Motor neuron (in vitro differentiated cells): ENCODE measurements around the gene BCL11B. TPM values are rescaled to one million over a fixed set of nuclear protein-coding genes. Genes with fewer than 3 reads are reported as not detected.

Experiments used
- ATAC-seq, 8 experiments: fragments of 200-7000 bp; cut with Tn5 transposase; replicated peaks in 6 of 8; 2 replicates each; pipeline ENCODE4 v1.8.0; 2021; ENCODE audit warnings: mild to moderate bottlenecking in 8 of 8, moderate library complexity in 8 of 8
- H3K27ac ChIP-seq, 2 donors: fragments of 250-450 bp; sonication (Bioruptor Pico); 2 replicates each; pipeline ENCODE4 v1.9.0; 2021; ENCODE audit warnings: antibody characterized with exemption in 2 of 2, mild to moderate bottlenecking in 2 of 2, moderate library complexity in 1 of 2
- H3K4me1 ChIP-seq, 2 donors: fragments of 250-450 bp; sonication (Bioruptor Pico); replicated peaks in 1 of 2; 2 replicates each; pipeline ENCODE4 v1.6.1; 2021; ENCODE audit warnings: antibody characterized with exemption in 2 of 2, mild to moderate bottlenecking in 2 of 2, moderate library complexity in 1 of 2
- H3K4me3 ChIP-seq, 5 donors: fragments of 250-450 bp; sonication (Bioruptor Pico); 2 replicates each; pipeline ENCODE4 v1.9.0; 2021; ENCODE audit warnings: antibody characterized with exemption in 5 of 5, mild to moderate bottlenecking in 5 of 5, moderate library complexity in 4 of 5
- WGBS, 10 experiments: fragments of 450-650 bp; shearing (Covaris generic); methylation state at CpG; one replicate each; pipeline ENCODE4 v1.0.0; 2022; 5-methylcytosine and 5-hydroxymethylcytosine counted together
- in situ Hi-C, 9 experiments: fragments of 400-800 bp; cut with MboI; loops; one replicate each; pipeline ENCODE4 v1.15.0; 2021; ENCODE audit warnings: low sequenced_read_pairs in 9 of 9, low pct_unique_long_range_greater_than_20kb in 2 of 9; ENCODE audit not compliant: unreplicated experiment in 9 of 9
- total RNA-seq, 8 experiments: library from RNA; unstranded; fragments of 300-600 nt; gene quantifications; 2 replicates each; pipeline versions ENCODE4 v1.2.3 to v1.2.4, GENCODE V29; 2022

Gene BCL11B
- total RNA-seq, 8 experiments from 2014 or later = 0.04 to 3.0 (median 0.16) TPM

DNA sequence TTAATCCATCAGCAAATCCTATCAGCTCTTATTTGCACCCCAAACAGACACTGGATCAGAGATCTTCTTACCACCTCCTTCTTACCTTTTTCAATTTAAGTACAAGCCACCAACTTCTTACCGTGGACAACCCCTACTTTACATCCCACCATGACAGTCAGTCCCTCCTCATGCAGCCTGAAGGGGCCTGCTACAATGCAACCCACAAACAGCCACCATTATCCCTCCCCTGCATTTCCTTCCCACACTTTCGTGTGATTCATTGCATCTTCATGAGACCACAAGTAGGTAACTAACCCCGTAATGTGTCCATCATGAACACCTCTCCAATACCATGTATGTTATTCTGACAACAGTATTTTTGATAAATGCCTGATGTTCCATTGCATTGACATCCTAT, 108.6 kb downstream of the BCL11B start:
- 0 to 86% (median 60%) methylated on average over 1 to 3 of the region's 3 CpGs; no CpG with 5 or more reads in 3 of the 10 experiments for WGBS, 10 experiments
- in situ Hi-C loops = no loop called here
- no peak overlapping the region for H3K4me3 ChIP-seq
- no peak overlapping the region for H3K27ac ChIP-seq
- ATAC-seq = no peak
- H3K4me1 ChIP-seq = no peaks in the 10 kb centered on the region

DNA sequence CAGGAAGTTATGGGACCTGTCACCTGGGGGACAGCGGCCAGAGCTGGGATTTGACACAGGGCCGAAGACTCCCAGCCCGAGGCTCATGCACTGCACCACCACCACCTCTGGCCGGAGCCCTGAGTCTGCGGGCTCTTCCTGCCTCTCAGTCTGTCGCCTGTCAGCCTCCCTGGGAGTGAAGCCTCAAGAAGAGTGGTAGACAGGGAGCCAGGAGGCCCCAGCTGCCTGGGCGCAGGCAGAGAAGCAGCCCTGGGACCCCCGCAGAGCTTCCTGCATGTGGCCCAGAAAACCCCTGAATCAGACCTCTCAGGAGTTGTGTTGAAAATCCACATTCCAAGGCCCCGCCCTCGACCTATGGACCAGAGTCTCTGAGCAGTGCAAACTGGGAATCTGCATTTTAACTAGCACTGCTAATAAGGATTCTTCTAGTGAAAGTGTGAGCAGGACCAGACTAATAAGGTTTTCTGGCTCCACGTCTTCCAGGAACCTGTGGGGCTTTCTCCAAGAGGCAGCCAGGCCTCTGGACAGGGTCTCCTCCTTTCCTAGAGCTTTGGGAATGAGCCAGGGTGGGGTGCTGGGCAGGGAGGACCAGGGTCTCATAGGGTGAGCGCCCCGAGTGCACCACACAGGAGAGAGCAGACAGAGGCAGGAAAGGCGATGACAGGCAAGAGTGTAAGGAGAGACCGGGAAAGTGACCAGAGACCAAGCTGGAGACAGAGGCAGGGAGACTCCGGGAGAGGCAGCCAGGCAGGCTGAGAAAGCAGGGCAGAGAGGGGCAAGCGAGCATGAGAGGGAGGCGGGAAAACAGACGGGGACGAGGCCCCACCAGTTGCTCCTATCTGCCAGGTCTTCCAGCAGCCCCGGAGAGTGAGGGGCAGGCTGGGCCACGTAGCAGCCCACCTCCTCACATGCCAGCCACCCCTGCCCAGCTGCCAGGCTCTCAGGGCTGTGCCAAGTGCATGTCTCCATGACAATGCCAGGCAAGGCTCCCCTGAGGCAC, 112.4 kb downstream of the BCL11B start:
- Histone ChIP-seq H3K4me3 (no peak overlapping the region), H3K27ac (no peak overlapping the region), H3K4me1 (peaks cover 4 to 14% of the 10 kb centered on the region in 2 donors)
- in situ Hi-C loops = no loop called here
- ATAC-seq = no peak
- 20 to 100% (median 80%) methylated on average over 1 to 20 of the region's 22 CpGs; no CpG with 5 or more reads in 3 of the 10 experiments for WGBS, 10 experiments

DNA sequence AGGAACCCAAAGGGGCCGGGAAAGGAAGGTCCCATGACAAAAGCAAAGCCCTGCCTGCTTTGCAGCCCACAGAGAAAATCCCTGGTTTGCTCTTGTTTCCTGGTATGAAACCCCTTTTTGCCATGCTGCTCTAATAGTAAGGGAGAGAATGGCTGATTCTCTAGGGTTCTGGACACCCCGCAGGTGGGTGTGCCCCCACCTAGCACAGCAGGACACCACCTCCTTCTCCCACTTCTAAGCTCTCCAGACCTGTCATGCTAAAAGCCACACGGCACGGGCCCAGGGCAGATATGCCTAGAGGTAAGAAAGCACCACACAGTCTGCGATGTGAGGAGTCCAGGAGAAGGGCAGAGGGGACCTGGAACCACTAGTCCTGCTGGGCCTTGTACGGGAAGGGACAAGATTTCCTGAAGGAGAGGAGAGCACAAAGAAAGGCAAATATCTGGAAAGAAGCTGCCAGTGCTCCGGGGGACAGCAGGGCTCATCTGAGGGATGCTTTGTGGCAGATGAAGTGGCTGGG, 113.3 kb downstream of the BCL11B start:
- no peak for ATAC-seq
- 55 to 97% (median 73%) methylated on average over 1 to 5 of the region's 7 CpGs; no CpG with 5 or more reads in 1 of the 10 experiments for WGBS, 10 experiments
- peaks cover 4 to 14% of the 10 kb centered on the region in 2 donors for H3K4me1 ChIP-seq
- in situ Hi-C loops = no loop called here
- no peak overlapping the region for H3K4me3 ChIP-seq
- no peak overlapping the region for H3K27ac ChIP-seq

DNA sequence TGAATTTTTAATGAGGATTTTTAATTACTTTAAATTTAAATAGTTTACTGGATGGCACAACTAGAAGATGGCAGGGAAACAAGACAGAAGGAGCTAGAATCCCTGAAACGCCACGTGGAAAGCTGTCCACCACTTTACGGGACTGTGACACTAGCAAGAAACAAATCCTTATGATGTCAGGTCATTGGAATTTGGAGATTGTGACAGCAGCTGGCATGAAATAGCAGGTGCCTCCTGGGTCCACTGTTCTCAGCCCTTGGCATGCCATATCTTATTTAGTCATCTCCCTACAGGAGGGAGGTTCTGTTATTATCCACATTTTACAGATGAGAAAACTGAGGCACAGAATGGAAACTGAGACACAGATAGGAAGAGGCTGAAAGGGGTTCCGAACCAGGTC, 113.8 kb downstream of the BCL11B start:
- no peak overlapping the region for H3K27ac ChIP-seq
- no peak for ATAC-seq
- H3K4me1 ChIP-seq = peaks cover 4 to 18% of the 10 kb centered on the region in 2 donors
- in situ Hi-C loops = no loop called here
- H3K4me3 ChIP-seq = no peak overlapping the region
- WGBS, 10 experiments = 47 to 100% (median 88%) methylated on average over 1 to 4 of the region's 4 CpGs; no CpG with 5 or more reads in 2 of the 10 experiments

DNA sequence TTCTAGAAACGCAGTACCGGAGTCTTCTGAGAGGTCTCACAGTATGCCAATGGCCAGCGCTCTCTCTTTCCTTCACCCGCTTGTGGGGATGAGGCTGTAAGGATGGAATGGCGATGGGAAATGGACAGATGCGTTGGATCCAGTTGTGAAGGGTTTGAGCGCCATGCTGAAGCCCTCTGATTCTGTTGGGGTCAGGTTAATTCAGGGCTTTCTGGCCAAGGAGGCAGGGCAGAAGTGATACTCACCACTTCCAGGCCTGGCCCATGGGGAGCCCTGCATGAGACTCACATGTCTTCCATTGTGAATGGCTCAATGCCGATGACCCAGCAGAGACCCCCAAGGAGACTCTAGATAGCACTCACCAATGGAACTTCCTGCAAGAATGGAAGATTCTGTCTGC, 114.3 kb downstream of the BCL11B start:
- in situ Hi-C loops = no loop called here
- H3K4me1 ChIP-seq = peaks cover 4 to 19% of the 10 kb centered on the region in 2 donors
- no peak overlapping the region for H3K4me3 ChIP-seq
- ATAC-seq = no peak
- 80 to 100% (median 90%) methylated on average over 1 to 4 of the region's 8 CpGs; no CpG with 5 or more reads in 1 of the 10 experiments for WGBS, 10 experiments
- H3K27ac ChIP-seq = no peak overlapping the region

DNA sequence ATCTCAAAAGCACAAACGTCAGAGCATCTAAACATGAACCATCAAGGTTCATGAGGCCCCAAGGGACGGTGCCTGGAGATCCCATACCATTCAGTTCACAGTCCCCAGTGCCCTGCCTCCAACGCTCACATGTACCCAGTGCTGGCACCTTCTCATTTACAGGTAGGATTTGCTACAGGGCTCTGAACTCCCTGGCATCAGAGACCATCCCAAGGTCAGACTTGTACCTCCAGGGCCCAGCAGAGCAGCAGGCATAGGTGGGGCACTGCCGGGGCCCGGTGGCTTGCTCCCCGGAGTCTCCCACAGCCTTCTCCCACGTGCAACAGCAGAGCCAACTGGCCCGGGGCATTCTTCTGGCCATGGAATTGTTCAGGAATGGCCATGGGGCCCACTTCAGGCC, 114.8 kb downstream of the BCL11B start:
- no peak for ATAC-seq
- no peak overlapping the region for H3K27ac ChIP-seq
- 43 to 100% (median 73%) methylated on average over 1 to 6 of the region's 8 CpGs; no CpG with 5 or more reads in 4 of the 10 experiments for WGBS, 10 experiments
- H3K4me3 ChIP-seq = no peak overlapping the region
- peaks cover 4 to 19% of the 10 kb centered on the region in 2 donors for H3K4me1 ChIP-seq
- in situ Hi-C loops = no loop called here

DNA sequence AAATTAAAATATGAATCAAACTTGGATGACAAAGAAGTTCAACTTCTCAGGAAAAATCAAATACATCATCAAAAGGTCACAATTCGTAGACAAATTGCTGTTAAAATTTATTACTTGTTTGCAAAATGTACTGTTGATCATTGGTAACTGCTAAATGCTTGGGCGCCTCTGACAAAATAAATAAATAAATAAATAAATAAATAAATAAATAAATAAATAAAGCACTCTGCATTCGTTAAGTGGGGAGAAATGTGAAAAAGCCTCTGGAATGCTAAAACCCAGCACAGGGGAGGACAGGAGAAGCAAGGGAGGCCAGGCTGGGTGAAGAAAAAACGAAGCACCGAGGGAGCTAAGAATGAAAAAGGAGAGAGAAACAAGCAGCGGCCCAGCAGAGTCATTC, 115.2 kb downstream of the BCL11B start:
- Histone ChIP-seq H3K4me1 (peaks cover 4 to 19% of the 10 kb centered on the region in 2 donors), H3K27ac (no peak overlapping the region), H3K4me3 (no peak overlapping the region)
- in situ Hi-C loops = no loop called here
- WGBS, 10 experiments = 67 to 92% (median 82%) methylated on average over 1 to 6 of the region's 6 CpGs; no CpG with 5 or more reads in 1 of the 10 experiments
- no peak for ATAC-seq

DNA sequence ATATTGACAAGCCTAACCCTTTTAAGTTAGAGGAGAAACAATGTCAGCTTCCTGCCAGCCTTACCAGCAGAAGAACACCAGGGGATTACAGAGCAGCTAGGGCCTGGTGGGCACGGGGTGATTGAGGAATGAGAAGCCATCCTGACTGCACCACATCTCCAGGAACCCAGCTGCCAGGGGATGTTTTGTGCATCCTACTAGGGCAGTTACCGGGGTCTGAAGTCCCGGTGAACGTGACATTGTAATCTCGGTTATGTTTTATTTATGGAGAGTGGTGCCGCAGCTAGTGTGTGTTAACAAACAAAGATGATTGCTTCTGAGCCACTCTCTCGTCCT, 115.9 kb downstream of the BCL11B start:
- in situ Hi-C loops = no loop called here

DNA sequence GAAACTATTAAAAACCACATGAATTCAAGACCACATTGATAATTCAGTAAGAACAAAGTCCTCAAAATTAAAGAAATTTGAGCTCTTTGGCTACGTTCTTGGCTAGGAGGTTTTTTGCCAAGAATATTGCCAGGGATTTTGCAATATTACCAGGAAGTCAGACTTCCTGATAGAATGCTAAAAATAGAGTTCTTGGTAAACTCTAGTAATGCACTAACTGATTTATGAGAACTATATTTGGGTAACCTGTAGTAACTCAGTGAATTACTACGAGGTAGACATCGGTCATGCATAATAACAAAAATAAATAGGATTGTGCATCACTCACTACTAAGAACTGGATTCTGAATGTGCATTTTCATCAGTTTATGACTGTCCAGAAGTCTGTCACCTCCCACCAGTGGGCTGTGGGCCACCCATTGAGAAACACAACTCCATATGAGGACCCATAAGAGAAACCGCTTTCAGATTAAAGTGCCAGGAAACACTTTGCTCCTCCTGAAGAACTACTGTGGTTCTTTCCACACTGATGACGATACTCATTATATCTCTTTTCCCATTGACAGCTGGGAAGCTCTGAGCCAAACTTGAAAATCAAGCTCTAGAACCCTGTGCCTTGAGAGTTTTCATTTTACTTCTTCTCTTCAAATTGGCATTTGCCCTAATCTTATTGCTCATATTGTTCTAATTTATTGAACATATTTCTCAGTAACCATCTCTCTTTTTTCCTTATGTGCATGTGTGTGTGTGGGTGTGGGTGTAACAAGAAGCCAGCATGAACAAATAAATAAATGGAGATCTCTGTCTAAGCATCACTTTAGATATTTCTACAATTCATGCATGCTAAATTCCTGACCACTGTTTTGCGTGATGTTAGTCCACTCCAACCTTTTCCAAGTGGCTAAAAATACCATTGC, 116.6 kb downstream of the BCL11B start:
- 0 to 100% (median 93%) methylated on average over 3 to 6 of the region's 6 CpGs; no CpG with 5 or more reads in 1 of the 10 experiments for WGBS, 10 experiments
- Histone ChIP-seq H3K27ac (no peak overlapping the region), H3K4me1 (peaks cover 4 to 19% of the 10 kb centered on the region in 2 donors), H3K4me3 (no peak overlapping the region)
- in situ Hi-C loops = no loop called here
- ATAC-seq = peak in 3 of 8 experiments; percentile 90 to 92 (median 91)

More for the DNA sequence above, 115.9 kb downstream of the BCL11B start:
- peak in 1 of 8 experiments; percentile 41 for ATAC-seq
- 0 to 89% (median 80%) methylated on average over 1 to 6 of the region's 7 CpGs; no CpG with 5 or more reads in 3 of the 10 experiments for WGBS, 10 experiments
- H3K27ac ChIP-seq = no peak overlapping the region
- H3K4me3 ChIP-seq = no peak overlapping the region
- H3K4me1 ChIP-seq = peaks cover 4 to 19% of the 10 kb centered on the region in 2 donors

DNA sequence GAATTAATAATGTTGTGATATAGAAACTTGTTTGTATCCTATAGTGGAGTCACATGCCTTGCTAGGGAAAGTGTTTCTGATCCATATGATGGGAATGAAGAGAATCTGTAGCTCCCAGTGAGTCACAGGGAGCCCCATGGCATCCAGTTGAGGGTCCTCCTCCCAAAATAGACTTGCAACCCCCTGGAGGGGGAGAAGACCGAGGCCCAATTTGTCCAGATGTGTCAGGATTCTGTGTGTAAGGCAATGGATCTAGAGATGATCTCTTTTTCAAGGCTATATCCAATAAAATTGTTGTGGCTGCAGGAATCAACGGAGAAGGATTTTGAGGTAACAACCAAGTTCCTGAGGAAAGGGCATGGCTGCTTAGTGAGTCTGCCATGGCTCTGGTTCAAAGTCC, 121.8 kb downstream of the BCL11B start:
- ATAC-seq = no peak
- in situ Hi-C loops = no loop called here
- no peak overlapping the region for H3K27ac ChIP-seq
- peaks cover 7 to 9% of the 10 kb centered on the region in 2 donors for H3K4me1 ChIP-seq
- no peak overlapping the region for H3K4me3 ChIP-seq
- WGBS, 10 experiments = 33 to 100% (median 80%) methylated on average over 1 to 2 of the region's 2 CpGs; no CpG with 5 or more reads in 4 of the 10 experiments

DNA sequence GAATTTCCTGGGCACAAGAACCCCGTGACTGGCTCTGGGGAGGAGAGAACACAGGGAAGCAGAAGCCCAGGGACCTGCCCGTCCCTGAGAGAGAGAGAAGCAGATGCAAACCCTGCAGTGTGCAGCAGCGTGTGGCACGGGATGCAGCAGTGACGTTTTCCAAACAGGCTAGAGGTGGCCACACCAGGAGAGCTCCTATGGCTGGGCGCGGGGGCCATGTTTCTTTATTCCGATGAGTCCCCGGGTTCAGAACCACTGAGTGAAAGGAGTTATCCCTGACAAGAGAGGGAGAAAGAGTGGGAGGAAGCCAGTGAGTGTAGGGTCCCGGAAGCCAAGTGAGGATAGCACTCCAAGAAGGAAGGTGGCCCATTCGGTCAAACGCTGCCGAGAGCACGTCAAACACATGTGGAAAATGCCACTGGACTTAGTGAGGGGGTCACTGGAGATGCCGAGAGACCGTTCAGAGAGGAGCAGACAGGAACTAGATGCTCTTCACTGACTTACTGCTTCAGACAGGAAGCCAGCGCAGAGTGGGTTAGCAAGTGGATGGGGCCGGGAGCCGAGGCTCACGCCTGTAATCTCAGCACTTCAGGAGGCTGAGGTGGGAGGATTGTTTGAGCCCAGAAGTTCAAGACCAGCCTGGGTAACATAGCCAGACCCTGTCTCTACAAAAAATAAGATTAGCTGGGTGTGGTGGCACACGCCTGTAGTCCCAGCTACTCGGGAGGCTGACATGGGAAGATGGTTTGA, 123.0 kb downstream of the BCL11B start:
- H3K4me1 ChIP-seq = peaks cover 7 to 9% of the 10 kb centered on the region in 2 donors
- WGBS, 10 experiments = 20 to 95% (median 88%) methylated on average over 2 to 14 of the region's 22 CpGs; no CpG with 5 or more reads in 2 of the 10 experiments
- in situ Hi-C loops = no loop called here
- H3K27ac ChIP-seq = no peak overlapping the region
- ATAC-seq = no peak
- no peak overlapping the region for H3K4me3 ChIP-seq

DNA sequence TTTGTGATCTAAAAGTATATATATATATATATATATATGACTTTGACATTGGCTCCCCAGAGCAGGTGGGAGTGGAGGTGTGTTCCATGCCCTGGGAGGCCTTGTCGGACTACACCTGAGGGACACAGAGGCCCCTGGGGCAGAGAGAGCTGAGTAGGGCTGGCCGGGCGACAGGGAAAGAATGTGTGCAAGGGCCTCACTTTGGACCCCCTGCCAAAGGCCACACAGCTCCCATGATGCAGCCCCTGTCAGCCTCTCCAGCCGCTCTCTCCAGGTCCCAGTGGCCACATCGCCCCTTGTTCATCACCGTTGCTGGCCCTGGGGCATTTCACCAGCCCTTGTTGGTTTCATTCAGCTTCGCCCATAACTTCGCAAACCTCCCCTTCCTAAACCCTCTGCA, 123.9 kb downstream of the BCL11B start:
- no peak overlapping the region for H3K4me3 ChIP-seq
- 39 to 100% (median 94%) methylated on average over 1 to 6 of the region's 8 CpGs; no CpG with 5 or more reads in 4 of the 10 experiments for WGBS, 10 experiments
- no peak for ATAC-seq
- in situ Hi-C loops = no loop called here
- peaks cover 5 to 7% of the 10 kb centered on the region in 2 donors for H3K4me1 ChIP-seq
- no peak overlapping the region for H3K27ac ChIP-seq
